Bone marrow (tissue), 2 donors: ENCODE measurements around the gene NDUFB2.
A peak's percentile ranks its signal among the peaks of the same experiment; 100 is the strongest.
"Not testable (repeated sequence)": the region's sequence is repeated elsewhere in the genome, so short reads cannot be mapped to it uniquely, and the experiment has no call there.

Source experiments
- DNase-seq, 2 donors: peaks; one replicate each; lab custom pipeline; 2025; lab: John Stamatoyannopoulos, UW

Gene NDUFB2

DNA sequence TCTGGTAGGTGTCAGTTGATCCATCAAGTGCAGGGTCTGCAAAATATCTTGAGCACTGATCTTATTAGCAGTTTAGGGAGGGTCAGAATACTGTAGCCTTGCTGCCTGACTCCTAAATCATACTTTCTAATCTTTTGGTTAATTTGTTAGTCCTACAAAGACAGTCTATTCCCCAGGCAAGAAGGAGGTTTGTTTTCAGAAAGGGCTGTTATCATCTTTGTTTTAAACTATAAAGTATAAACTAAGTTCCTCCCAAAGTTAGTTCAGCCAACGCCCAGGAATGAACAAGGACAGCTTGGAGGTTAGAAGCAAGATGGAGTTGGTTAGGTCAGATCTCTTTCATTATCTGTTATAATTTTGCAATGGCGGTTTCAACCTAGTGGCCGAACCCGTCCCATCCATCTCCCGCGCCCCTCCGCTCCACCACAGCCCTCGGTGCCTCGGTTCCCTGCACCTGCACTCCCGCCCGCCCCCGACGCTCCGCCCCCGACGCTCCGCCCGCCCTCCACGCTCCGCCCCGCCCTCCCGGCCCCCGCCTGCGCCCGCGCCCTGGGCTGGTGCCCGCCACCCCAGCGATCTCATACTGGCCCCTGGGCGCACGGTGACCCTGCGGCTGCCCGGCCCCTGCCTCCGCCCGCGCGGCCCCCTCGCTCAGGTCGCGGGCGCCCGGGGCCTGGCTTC lies 24.0 kb upstream of the NDUFB2 start, which contains the start of gene ADCK2:
ADCK2 (plus strand) TSS at position 564 of the 681 bp plus-strand sequence. CDS start 386 bp downstream, outside the sequence.
- peak; percentile 6 to 25 for DNase-seq

DNA sequence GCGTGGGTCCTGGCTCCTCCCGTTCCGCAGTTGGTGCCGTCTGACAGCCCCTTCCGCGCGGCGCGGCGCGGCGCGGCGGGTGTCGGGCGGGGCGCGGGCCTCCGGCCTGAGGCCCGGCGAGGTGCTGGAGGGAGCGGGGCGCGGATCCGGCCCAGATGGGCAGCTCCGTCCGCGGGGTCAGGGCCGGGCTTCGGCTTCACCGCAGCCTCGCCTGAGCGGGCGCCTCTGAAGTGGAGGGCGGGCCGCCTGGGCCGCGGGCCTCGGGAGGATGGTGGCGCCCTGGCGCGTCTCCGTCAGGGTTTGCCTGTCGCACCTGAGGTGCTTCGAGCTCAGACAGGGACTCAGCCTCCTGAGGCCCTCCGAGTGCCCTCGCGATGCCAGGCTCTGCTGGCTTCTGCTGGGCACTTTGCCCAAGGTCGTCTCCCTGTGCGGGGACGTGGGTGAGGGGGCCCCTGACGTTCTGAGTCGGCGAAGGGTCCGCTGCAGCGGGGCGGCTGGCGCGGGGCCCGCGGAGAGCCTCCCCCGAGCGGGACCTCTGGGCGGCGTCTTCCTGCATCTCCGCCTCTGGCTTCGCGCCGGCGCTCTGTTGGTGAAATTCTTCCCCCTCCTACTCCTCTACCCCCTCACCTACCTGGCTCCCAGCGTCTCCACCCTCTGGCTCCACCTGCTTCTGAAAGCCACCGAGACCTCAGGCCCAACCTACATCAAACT lies 23.3 kb upstream of the NDUFB2 start:
- DNase-seq = no peak

DNA sequence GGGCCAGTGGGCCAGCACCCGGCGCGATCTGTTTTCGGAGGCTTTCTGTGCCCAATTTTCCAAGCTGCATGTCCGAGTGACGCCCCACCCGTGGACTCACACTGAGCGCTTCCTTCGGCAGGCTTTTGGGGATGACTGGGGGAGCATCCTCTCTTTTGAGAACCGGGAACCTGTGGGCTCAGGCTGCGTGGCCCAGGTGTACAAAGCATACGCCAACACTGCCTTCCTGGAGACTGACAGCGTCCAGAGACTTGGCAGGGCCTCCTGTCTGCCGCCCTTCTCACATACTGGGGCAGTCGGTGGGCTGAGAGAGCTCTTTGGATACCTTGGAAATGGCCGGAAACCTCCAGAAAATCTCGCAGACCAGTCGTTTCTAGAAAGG lies 22.7 kb upstream of the NDUFB2 start:
- no peak for DNase-seq

DNA sequence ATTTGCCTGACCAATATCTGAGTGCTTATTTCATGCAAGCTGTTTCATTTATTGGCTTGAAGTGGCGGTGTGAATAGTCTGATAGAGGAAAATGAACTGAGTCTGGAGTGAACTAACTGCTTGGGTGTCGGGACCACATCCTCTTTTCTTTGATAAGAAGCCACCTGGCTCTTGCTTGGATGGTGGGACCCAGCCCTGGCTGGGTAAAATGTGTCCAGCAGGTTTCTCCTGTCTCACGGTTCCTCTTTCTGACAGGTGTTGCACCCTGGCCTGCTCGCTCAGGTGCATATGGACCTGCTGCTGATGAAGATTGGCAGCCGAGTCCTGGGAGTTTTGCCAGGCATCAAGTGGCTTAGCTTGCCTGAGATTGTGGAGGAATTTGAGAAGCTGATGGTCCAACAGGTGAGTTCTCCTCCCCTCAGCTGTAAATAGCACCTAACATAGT lies 22.1 kb upstream of the NDUFB2 start:
- DNase-seq = no peak

DNA sequence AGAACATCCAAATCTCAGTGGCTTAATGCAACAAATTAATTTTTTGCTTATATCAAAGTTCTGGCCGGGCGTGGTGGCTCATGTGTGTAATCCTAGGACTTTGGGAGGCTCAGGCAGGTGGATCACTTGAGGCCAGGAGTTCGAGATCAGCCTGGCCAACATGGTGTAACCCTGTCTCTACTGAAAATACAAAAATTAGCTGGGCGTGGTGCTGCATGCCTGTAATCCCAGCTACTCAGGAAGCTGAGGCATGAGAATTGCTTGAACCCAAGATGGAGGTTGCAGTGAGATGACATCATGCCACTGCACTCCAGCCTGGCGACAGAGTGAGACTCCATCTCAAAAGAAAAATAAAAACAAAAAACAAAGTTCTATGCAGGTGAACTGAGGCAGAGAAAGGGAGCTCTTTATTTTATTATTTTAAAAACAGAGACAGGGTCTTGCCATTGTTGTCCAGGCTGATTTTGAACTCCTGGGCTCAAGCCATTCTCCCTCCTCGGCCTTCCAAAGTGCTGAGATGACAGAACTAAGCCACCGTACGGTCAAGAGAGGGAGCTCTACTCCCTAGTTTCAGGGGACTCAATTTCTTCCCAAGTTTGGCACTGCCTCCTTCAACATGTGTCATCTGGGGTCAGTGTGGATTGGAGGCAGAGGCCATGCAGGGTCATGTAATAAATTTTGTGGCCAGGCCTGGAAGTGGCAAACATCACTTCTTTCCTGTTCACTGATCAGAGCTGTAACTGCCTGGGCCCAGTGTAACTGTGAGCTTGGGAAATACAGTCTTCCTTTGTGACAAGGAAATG lies 21.4 kb upstream of the NDUFB2 start:
- DNase-seq = peak in 1 of 2 donors; percentile 34

DNA sequence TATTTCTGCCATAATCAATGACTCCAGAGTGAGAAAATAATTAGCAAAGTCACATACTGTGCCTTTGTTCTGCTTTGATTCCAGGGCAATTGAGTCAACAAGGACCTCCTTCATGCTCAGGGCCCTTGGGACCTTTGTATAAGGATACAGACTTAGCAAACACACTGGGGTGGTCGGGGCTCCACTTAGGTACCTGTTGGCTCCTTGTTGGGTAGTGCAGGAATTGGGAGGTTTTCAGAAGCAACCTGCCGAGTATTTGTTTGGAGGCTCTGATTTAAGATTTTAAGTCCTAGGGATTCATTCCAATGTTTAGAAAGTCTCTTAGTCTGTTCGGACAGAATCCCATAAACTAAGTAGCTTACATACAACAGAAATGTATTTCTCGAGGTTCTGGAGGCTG lies 20.8 kb upstream of the NDUFB2 start:
- no peak for DNase-seq

DNA sequence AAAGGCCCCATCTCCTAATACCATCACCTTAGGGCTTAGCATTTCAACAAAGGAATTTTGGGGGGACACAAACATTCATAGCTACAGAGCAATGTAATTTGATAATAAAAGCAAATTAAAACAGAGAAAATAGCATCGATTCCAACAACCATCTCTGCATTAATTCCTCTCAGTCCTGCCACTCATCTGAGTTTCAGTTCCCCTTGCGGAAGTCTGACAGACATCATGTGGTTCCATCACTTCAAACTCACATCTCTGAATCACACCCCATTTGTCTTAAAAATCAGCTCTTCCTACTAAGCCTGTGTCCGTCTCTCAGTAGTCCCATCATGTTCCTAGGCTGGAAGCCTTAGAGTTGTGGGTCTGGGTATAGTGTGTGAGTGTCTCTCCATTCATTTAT lies 20.2 kb upstream of the NDUFB2 start:
- DNase-seq = no peak

DNA sequence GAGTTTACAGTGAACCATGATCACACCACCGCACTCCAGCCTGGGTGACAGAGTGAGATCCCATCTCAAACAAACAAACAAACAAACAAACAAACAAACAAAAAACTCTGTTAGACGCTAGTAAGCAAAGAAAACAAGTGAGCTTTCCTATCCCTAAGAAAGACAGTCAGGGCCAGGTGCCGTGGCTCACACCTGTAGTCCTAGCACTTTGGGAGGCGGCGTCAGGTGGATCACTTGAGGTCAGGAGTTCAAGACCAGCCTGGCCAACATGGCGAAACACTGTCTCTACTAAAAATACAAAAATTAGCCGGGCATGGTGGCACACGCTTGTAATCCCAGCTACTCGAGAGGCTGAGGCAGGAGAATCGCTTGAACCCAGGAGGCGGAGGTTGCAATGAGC lies 19.6 kb upstream of the NDUFB2 start:
- DNase-seq = not testable (repeated sequence)

DNA sequence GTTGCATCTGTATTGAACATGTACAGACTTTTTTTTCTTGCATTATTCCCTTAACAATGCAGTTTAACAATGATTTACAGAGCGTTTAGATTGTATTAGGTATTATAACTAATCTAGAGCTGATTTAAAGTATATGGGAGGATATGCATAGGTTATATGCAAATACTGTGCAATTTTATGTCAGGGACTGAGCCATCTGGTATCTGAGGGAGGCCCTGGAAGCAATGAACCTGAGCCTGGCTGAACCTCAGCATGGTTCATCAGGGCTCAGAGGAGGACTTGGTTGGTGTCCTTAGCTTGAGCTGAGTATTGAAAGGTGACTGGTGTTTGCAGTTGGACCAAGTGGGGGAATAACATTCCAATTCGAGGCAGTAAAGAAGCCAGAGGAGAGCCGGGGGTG lies 19.0 kb upstream of the NDUFB2 start:
- DNase-seq = no peak

DNA sequence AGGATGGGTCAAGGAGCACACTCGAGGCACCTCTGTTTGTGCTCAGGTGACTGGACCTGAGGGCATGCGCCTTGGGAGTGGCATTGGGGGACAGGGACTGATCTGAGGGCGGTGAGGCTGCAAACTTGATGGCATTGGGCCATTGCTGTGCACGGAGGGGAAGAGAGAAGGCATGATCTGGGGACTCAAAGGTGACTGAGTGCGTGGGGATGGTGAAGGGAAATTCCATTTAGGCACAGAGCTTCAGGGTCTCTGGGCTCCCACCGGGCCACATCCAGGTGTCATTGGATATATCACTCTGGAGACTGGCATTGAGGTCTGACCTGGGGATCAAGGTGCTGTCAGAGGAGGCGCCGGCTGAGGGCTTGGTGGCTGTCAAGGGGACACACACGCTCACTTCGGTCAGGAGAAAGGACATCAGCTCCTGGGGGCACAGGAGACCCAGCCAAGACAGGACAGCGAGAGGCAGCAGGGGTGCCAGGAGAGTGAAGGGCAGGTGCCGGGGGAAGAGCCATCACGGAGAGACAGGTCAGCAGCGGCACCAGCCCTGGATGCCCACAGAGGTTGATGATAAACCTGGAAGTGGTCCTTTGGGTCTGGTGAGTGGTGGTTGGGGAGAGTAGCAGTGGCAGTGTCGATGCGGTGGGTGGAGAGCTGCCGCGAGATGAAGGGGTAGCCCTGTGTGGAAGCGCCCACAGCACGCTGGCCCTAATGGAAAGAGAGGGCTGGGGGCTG lies 18.3 kb upstream of the NDUFB2 start:
- no peak for DNase-seq

DNA sequence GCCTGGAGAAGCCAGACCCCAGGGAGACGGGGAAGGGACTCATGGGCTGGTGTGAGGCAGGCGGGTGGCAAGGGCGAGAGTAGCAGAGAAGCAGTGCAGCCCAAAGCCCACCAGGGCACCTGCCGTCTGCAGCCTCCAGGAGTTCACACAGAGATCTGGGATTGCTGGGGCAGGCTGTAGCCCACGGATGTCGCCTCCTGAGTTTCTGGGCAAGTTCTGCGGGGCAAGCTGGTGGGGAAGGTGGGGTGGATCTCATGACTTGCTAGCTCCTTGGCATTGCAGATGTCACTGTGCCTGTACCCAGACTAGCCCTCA lies 17.7 kb upstream of the NDUFB2 start:
- DNase-seq = no peak

DNA sequence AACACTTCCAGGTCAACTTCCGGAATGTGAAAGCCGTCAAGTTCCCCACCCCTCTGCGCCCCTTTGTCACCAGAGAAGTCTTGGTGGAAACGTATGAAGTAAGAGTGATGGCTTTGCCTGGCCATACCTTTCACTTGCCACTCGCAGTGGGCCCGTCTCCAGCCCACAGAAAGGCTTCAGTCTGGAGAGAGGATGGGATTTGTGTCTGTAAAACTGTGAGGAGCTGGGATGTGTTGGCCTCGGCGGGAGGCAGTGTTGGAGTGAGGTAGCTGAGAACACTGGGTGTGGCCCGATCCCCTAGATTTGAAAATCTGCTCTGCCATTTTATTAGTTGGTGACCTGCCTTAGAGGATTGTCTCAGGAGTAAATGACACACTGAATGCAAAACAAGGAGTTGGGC lies 17.3 kb upstream of the NDUFB2 start:
- DNase-seq = no peak

DNA sequence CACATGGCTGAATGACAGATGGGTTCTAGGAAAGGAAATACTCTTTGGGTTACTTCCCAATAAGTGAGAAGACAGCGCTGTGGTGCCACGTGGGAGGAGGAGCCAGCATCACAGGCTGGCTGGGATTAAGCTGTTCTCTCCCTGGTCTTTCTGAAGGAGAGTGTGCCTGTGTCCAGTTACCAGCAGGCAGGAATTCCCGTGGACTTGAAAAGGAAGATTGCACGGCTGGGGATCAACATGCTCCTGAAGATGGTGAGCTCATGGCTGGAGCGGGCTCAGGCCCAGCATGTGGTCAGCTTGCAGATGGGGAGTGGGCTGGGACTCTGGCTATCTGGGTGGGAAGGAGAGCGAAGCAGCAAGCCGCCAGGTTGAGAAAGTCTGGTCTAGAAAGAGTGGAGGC lies 15.6 kb upstream of the NDUFB2 start:
- no peak for DNase-seq

DNA sequence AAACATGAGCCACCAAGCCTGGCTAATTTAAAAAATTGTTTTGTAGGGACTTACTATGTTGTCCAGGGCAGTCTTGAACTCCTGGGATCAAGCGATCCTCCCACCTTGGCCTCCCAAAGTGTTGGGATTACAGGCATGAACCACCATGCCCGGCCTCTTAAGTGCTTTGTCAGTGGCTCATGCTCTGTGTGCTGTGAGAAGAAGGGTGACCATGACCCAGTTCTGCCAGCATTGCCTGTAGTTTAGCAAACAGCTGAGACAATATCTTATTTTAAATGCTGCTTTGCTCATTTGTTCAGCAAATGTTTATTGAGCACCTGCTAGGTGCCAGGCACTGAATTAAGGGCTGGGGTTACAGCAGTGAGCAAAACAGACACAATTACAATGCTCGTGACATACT lies 14.7 kb upstream of the NDUFB2 start:
- no peak for DNase-seq

DNA sequence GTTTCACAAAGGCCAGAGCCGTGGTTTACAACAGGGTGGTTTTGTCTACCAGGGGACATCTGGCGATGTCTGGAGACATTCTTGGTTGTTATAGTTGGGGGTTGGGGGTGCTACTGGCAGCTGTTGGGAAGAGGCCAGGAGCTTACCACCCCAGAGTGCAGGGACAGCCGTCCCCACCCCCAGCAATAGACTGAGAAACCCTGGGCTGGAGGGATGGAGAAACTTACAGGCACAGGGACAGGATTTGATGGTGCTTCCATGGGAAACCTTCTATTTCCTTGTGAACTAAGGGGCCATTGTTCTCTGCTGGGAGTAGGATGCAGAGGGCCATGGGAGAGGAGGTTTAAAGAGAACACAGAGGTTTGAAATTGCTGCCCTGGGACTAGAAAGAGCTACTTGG lies 12.9 kb upstream of the NDUFB2 start:
- no peak for DNase-seq

DNA sequence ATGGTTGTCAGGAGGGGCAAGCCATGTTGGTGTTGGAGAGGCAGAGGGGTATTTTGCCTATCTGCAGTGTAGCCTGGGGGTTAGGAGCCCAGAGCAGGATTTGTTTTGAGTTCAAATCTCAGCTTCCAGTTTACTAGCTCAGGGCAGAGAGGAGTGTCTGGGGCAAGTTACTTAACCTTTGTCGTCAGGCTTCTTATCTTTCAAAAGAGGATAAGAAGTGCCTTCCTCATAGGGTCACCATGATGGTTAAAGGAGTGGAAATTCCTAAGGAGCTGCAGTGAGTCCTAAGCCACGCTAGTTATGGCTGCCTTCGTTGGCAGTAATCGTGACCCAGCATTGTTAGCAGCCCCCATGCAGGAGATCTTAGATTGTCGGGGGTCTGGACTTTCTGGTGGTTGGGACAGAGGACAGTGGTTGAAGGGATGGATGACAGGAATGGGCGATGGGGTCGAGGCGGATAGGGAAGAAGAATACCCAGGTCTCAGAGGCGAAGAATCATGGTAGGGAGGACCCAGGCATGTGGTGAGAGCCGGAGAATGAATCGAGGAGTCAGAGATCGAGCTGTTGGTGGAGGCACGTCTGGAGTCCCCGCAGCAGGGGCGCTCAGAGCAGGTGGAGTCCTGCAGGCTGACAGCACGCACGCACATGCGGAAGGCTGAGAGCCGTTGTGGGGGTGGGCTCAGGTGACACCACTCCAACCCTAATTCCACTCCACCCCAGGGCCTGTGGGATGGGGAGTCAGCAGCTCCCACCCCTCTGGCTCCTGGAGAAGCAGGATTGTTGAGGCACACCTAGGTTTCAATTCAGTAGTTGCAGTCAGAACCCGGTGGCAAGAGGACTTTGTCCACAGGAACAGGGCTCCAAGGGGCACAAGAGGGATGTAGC lies 12.2 kb upstream of the NDUFB2 start:
- no peak for DNase-seq

DNA sequence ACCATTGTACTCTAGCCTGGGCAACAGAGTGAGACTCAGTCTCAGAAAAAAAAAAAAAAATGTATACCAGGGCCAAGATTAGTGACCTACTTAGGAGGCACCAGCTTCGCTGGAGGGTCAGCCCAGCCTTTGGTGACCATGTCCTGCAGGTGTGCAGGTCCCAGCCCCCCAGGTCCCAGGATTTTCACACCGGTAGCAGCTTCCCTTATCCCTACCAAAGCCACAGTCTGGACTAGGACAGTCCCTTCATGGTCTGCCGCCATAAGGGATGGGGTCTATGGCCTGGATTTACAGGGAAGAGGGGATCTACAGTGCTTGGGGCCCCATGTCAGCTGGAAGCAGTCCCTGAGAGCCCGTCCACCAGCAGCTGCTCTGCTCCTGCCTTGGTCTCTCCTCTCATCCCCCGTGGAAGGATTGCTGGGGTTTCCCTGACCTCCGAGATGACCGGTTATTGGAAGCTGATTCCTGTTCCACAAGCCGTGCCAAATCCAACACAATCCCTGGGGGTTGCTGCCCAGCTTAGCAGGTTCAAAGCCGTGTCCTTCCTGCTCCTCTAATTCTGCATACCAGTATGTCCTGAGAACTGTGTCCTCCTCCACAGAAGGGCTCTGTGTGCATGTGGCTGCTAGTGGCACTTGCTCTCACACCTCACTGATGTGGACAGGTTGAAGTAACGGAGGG lies 11.0 kb upstream of the NDUFB2 start:
- no peak for DNase-seq

DNA sequence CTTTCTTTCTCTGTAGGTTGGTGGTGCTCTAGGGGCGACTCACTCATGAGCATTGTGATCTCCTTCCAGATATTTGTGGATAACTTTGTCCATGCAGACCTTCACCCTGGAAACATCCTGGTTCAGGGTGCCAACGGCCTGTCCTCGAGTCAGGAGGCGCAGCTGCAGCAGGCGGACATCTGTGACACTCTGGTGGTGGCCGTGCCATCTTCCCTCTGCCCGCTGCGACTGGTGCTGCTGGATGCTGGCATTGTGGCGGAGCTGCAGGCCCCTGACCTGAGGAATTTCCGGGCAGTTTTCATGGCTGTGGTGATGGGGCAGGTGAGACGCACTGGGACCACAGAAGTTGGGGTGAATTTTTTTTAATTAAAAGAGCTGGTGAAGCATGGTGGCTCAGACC lies 9.6 kb upstream of the NDUFB2 start:
- no peak for DNase-seq

DNA sequence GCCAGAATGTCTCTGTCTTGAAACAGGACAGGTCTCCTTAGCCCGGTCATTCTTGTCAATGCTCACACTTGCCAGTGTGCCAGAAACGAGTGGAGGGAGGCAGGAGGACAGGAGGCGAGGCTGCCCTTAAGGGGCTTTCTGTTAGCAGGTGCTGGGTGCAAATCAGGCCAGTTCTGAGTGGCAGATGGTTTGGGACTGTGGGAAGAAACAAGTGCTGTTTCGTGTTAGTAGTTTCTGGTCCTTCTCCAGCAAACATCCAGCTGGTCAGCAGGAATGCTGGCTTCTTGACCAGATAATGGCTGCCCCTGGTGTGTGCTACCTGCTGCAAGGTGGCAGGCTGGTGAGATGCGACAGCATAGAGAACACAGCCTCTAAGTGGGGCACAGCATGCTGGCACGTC lies 8.2 kb upstream of the NDUFB2 start:
- no peak for DNase-seq

DNA sequence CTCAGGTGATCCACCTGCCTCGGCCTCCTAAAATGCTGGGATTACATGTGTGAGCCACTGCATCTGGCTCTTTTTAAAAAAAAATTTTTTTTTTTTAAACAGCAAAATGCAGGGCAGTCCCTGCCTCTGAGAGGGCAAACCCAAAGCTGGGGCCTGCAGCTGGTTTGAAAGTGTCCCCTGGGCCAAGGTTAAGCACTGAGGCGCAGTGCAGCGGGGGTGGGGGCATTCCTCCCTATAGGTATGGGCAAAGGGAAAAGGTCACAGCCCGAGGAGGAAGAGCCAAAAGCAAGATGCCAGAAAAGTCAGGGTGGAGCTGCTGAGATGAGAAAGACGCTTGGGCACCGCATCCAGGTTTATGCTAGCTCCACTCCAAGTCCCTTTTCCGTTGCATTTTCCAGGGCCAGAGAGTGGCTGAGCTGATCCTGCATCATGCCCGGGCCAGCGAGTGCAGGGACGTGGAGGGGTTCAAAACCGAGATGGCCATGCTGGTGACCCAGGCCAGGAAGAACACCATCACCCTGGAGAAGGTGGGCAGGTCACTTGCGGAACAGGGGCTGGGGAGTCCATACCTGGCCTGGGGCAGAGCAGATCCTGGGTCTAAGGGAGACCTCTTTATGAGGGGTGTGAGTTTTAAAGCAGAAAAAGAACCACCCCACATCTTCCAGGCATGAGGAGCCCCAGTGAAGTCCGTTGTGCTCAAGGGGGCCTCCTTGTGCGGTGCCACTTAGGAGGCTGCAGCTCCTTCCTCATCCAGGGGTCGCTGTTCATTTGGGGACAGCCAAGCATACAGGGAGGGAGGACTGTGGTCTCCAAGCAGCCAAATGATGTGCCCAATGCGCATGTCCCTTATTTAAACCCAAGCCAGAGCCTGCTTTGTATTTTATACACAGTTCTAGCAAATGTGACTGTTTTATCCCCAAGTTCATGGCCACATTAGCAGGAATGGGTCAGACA lies 7.0 kb upstream of the NDUFB2 start:
- DNase-seq = no peak
